Measurements from ENCODE around the gene KRTAP20-2. TPM values are rescaled to one million over a fixed set of nuclear protein-coding genes. Genes with fewer than 3 reads are reported as not detected.

KRTAP20-2 gene
- not detected for total RNA-seq
- polyA plus RNA-seq = not detected
- long read RNA-seq, donor 1 = 0 reads
- long read RNA-seq, donor 2 = 0 reads
- long read RNA-seq, donor 3 = 0 reads
- long read RNA-seq, donor 4 = 0 reads
- long read RNA-seq, donor 5 = 0 reads
- long read RNA-seq, donor 6 = 0 reads
- long read RNA-seq, donor 7 = 0 reads
- long read RNA-seq, donor 8 = 0 reads
- long read RNA-seq, donor 9 = 0 reads
- long read RNA-seq, donor 10 = 0 reads

DNA sequence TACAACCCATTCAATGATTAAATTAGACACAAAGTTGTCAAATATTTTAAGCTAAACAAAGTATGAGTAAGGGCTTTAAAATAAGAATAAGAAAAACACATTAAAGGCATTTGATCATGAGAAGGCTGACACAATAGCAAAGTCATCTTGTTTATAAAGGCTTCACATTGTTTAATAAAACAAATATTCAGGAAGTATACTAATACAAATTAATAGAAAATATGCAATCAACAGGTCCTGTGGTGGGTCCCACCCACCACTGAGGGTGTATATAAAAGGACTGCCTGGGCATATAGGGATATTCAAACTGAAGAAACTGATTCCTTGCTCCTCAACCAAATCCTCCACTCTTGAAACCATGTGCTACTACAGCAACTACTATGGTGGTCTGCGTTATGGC is at the start of gene KRTAP20-2:
TSS of gene KRTAP20-2 (plus strand) at position 301 of the 400 bp plus-strand sequence. CDS start at position 359, 58 bp downstream.
- WGBS = 95% methylated on average over 1 of the region's 1 CpG
- no peaks in the 10 kb centered on the region for H3K27me3 ChIP-seq (ENCODE audit: control insufficient read depth in 2 of 2, insufficient read depth in 1 of 2, low read length in 1 of 2)

DNA sequence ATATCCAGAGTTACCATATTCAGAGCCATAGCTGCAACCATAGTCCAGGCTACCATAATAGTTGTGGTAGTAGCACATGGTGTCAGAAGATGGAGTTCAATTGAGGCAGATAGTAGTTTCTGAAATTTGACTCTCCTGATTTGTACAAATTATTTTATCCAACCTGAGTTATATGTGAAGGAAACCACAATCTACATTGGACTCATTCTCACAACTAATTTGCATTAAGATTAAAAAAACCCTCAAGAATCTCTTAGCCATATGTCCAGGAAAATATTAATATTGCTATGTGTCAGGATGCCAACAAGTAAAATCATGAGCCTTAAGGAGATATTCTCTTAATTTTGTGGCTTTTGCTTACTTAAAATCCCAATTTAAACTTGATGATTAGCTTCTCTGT is 44.7 kb upstream of the KRTAP20-2 start, which contains the start of gene KRTAP22-2:
TSS of gene KRTAP22-2 (minus strand) at position 101 of the 400 bp plus-strand sequence.
- Histone ChIP-seq H3K9me3 (ENCODE audit: control insufficient read depth in 2 of 2, insufficient read depth in 1 of 2, low read length in 1 of 2) (peaks cover 0 to 3% of the 10 kb centered on the region in 2 donors), H3K27me3 (ENCODE audit: control insufficient read depth in 2 of 2, insufficient read depth in 1 of 2, low read length in 1 of 2) (no peaks in the 10 kb centered on the region), H3K4me3 (ENCODE audit: low read length in 2 of 2) (no peak within 1 kb of the TSS), H3K4me1 (ENCODE audit: control insufficient read depth in 2 of 2, insufficient read depth in 2 of 2, low read length in 2 of 2) (no peaks in the 10 kb centered on the region), H3K36me3 (ENCODE audit: control insufficient read depth in 2 of 2, insufficient read depth in 2 of 2, low read length in 1 of 2) (no peaks in the 10 kb centered on the region), H3K27ac (ENCODE audit: low read depth in 1 of 2, low read length in 1 of 2) (no peak within 1 kb of the TSS)
- no peak for DNase-seq (ENCODE audit: low read depth in 6 of 9, low spot score in 9 of 9)

More for the DNA sequence above, at the start of gene KRTAP20-2:
- Histone ChIP-seq H3K4me3 (ENCODE audit: low read length in 2 of 2) (no peak within 1 kb of the TSS), H3K4me1 (ENCODE audit: control insufficient read depth in 2 of 2, insufficient read depth in 2 of 2, low read length in 2 of 2) (no peaks in the 10 kb centered on the region), H3K27ac (ENCODE audit: low read depth in 1 of 2, low read length in 1 of 2) (no peak within 1 kb of the TSS), H3K9me3 (ENCODE audit: control insufficient read depth in 2 of 2, insufficient read depth in 1 of 2, low read length in 1 of 2) (no peaks in the 10 kb centered on the region), H3K36me3 (ENCODE audit: control insufficient read depth in 2 of 2, insufficient read depth in 2 of 2, low read length in 1 of 2) (no peaks in the 10 kb centered on the region)
- no peak for DNase-seq (ENCODE audit: low read depth in 6 of 9, low spot score in 9 of 9)

DNA sequence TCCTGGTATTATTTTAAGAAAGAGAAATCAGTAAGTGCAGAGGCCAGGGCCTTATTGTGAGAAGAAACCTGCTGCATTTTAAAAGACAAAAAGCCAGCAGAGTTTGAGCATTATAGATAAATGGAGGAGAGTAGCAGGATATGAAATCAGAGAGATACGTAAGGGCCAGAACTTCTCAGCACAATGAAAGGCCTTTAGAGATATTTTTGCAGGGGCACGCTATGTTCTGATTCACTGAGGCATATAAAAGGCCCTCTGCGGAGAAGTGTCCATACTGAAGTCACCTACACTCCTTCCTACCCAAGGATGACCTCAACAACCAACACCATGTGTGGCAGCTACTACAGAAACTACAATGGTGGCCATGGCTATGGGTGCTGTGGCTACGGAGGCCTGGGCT is 42.9 kb upstream of the KRTAP20-2 start, which contains the start of gene KRTAP6-3:
TSS of gene KRTAP6-3 (plus strand) at position 301 of the 400 bp plus-strand sequence. CDS start at position 307, 6 bp downstream.
- 95% methylated on average over 4 of the region's 4 CpGs for WGBS
- H3K27ac ChIP-seq (ENCODE audit: low read depth in 1 of 2, low read length in 1 of 2) = no peak within 1 kb of the TSS
- H3K36me3 ChIP-seq (ENCODE audit: control insufficient read depth in 2 of 2, insufficient read depth in 2 of 2, low read length in 1 of 2) = no peaks in the 10 kb centered on the region
- no peak for DNase-seq (ENCODE audit: low read depth in 6 of 9, low spot score in 9 of 9)
- H3K9me3 ChIP-seq (ENCODE audit: control insufficient read depth in 2 of 2, insufficient read depth in 1 of 2, low read length in 1 of 2) = peaks cover 0 to 3% of the 10 kb centered on the region in 2 donors
- no peaks in the 10 kb centered on the region for H3K27me3 ChIP-seq (ENCODE audit: control insufficient read depth in 2 of 2, insufficient read depth in 1 of 2, low read length in 1 of 2)
- H3K4me3 ChIP-seq (ENCODE audit: low read length in 2 of 2) = no peak within 1 kb of the TSS
- no peaks in the 10 kb centered on the region for H3K4me1 ChIP-seq (ENCODE audit: control insufficient read depth in 2 of 2, insufficient read depth in 2 of 2, low read length in 2 of 2)

DNA sequence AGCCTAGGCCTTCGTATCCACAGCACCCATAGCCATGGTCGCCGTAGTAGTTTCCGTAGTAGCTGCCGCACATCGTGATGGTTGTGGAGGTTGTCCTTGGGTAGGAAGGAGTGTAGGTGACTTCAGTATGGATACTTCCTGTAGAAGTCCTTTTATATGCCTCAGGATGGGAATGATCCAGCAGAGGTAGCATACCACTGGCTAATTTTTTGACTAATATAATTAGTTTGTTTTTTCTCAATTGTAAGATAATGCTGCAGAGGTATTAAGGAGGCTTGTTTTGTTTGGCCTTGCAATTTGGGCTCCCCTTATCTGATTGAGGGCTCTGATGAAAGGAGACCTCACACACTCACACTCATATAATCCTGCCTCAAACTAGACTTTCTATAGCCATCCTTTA is 36.2 kb upstream of the KRTAP20-2 start, which contains the start of gene KRTAP6-2:
TSS of gene KRTAP6-2 (minus strand) at position 101 of the 400 bp plus-strand sequence. CDS start at position 73, 28 bp downstream.
- Histone ChIP-seq H3K4me1 (ENCODE audit: control insufficient read depth in 2 of 2, insufficient read depth in 2 of 2, low read length in 2 of 2) (no peaks in the 10 kb centered on the region), H3K4me3 (ENCODE audit: low read length in 2 of 2) (no peak within 1 kb of the TSS), H3K9me3 (ENCODE audit: control insufficient read depth in 2 of 2, insufficient read depth in 1 of 2, low read length in 1 of 2) (no peaks in the 10 kb centered on the region), H3K27me3 (ENCODE audit: control insufficient read depth in 2 of 2, insufficient read depth in 1 of 2, low read length in 1 of 2) (no peaks in the 10 kb centered on the region), H3K36me3 (ENCODE audit: control insufficient read depth in 2 of 2, insufficient read depth in 2 of 2, low read length in 1 of 2) (no peaks in the 10 kb centered on the region), H3K27ac (ENCODE audit: low read depth in 1 of 2, low read length in 1 of 2) (no peak within 1 kb of the TSS)
- DNase-seq (ENCODE audit: low read depth in 6 of 9, low spot score in 9 of 9) = no peak
- 95% methylated on average over 6 of the region's 6 CpGs for WGBS

DNA sequence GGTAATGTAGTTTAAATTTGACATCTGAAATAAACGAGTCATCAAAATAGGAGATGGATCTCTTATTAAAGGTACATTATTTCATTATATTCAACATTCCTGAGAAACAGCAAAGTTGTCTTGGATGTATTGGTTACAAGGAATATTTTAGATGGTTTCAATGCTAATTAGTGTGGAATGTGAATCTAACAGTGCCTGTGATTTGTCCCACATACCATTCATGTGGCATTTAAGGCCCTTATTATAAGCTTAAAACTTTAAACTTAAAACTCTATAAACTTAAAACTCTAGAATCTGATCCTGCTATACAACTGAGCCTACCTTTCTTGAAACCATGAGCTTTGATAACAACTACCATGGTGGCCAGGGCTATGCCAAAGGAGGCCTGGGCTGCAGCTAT is 34.2 kb upstream of the KRTAP20-2 start, which contains the start of gene KRTAP22-1:
TSS of gene KRTAP22-1 (plus strand) at position 301 of the 400 bp plus-strand sequence.
- H3K4me1 ChIP-seq (ENCODE audit: control insufficient read depth in 2 of 2, insufficient read depth in 2 of 2, low read length in 2 of 2) = no peaks in the 10 kb centered on the region
- no peak within 1 kb of the TSS for H3K4me3 ChIP-seq (ENCODE audit: low read length in 2 of 2)
- H3K27ac ChIP-seq (ENCODE audit: low read depth in 1 of 2, low read length in 1 of 2) = no peak within 1 kb of the TSS
- H3K27me3 ChIP-seq (ENCODE audit: control insufficient read depth in 2 of 2, insufficient read depth in 1 of 2, low read length in 1 of 2) = no peaks in the 10 kb centered on the region
- DNase-seq (ENCODE audit: low read depth in 6 of 9, low spot score in 9 of 9) = no peak
- no peaks in the 10 kb centered on the region for H3K36me3 ChIP-seq (ENCODE audit: control insufficient read depth in 2 of 2, insufficient read depth in 2 of 2, low read length in 1 of 2)
- H3K9me3 ChIP-seq (ENCODE audit: control insufficient read depth in 2 of 2, insufficient read depth in 1 of 2, low read length in 1 of 2) = no peaks in the 10 kb centered on the region
- 94% methylated on average over 1 of the region's 1 CpG for WGBS

DNA sequence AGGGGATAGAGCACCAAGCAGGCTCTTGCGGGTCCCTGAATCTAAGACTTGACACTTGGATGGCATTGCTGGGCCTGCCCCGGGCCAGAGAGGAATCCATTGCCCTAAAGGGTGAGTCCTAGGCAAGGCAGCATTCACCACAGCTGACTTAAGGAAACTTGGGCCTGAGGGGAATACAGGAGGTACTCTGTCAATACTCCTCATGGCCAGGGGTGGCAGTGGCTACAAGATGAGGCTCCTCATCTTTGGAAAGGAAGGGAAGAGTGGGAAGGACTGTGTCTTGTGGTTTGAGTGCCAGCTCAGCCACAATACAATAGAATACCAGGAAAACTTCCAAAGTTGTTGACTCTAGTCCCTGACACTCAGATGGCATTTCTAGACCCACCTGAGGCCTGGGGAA is 29.0 kb upstream of the KRTAP20-2 start:
- H3K4me1 ChIP-seq (ENCODE audit: control insufficient read depth in 2 of 2, insufficient read depth in 2 of 2, low read length in 2 of 2) = no peaks in the 10 kb centered on the region
- no peaks in the 10 kb centered on the region for H3K36me3 ChIP-seq (ENCODE audit: control insufficient read depth in 2 of 2, insufficient read depth in 2 of 2, low read length in 1 of 2)
- H3K9me3 ChIP-seq (ENCODE audit: control insufficient read depth in 2 of 2, insufficient read depth in 1 of 2, low read length in 1 of 2) = no peaks in the 10 kb centered on the region
- H3K27ac ChIP-seq (ENCODE audit: low read depth in 1 of 2, low read length in 1 of 2) = no peak overlapping the region
- H3K27me3 ChIP-seq (ENCODE audit: control insufficient read depth in 2 of 2, insufficient read depth in 1 of 2, low read length in 1 of 2) = no peaks in the 10 kb centered on the region
- H3K4me3 ChIP-seq (ENCODE audit: low read length in 2 of 2) = no peak overlapping the region
- WGBS = 95% methylated on average over 2 of the region's 2 CpGs
- DNase-seq (ENCODE audit: low read depth in 6 of 9, low spot score in 9 of 9) = no peak

DNA sequence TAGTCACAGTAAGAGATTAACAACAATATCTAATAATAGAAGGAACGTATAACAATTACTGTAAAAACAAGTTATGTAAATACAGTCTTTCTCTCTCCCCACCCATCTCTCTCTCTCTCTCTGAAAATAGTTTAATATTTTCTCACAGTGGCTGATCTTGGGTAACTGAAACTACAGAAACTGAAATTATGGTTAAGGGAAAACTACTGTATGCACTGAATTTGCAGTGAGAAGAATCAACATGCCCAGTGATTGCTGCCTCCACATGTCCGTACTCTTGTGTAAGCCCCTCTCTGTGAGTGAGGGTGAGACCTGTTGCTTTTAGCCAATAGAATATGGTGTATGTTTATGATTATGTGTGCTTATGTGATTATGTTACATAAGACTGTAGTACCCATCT is 22.9 kb upstream of the KRTAP20-2 start:
- DNase-seq (ENCODE audit: low read depth in 6 of 9, low spot score in 9 of 9) = no peak
- H3K27me3 ChIP-seq (ENCODE audit: control insufficient read depth in 2 of 2, insufficient read depth in 1 of 2, low read length in 1 of 2) = no peaks in the 10 kb centered on the region
- H3K27ac ChIP-seq (ENCODE audit: low read depth in 1 of 2, low read length in 1 of 2) = no peak overlapping the region
- H3K4me3 ChIP-seq (ENCODE audit: low read length in 2 of 2) = no peak overlapping the region
- no peaks in the 10 kb centered on the region for H3K36me3 ChIP-seq (ENCODE audit: control insufficient read depth in 2 of 2, insufficient read depth in 2 of 2, low read length in 1 of 2)
- peaks cover 0 to 3% of the 10 kb centered on the region in 2 donors for H3K9me3 ChIP-seq (ENCODE audit: control insufficient read depth in 2 of 2, insufficient read depth in 1 of 2, low read length in 1 of 2)
- no peaks in the 10 kb centered on the region for H3K4me1 ChIP-seq (ENCODE audit: control insufficient read depth in 2 of 2, insufficient read depth in 2 of 2, low read length in 2 of 2)
- 92% methylated on average over 2 of the region's 2 CpGs for WGBS

DNA sequence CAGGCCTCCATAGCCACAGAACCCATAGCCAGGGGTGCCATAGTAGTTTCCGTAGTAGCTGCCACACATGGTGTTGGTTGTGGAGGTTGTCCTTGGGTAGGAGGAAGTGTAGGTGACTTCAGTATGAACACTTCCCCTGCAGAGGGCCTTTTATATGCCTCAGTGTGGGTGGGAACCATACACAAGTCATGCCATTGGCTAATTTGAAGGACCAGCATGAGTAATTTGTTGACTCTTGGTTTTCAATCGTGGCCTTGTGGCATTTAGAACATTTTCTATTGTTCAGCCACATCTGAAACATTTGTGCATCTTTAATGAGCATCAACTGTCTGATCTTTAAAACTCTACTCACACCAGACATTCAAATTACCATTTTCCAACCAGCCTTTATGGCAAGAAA is 21.2 kb upstream of the KRTAP20-2 start, which contains the start of gene KRTAP6-1:
TSS of gene KRTAP6-1 (minus strand) at position 95 of the 400 bp plus-strand sequence. CDS start at position 69, 26 bp downstream.
- no peak for DNase-seq (ENCODE audit: low read depth in 6 of 9, low spot score in 9 of 9)
- Histone ChIP-seq H3K27ac (ENCODE audit: low read depth in 1 of 2, low read length in 1 of 2) (no peak within 1 kb of the TSS), H3K4me1 (ENCODE audit: control insufficient read depth in 2 of 2, insufficient read depth in 2 of 2, low read length in 2 of 2) (no peaks in the 10 kb centered on the region), H3K36me3 (ENCODE audit: control insufficient read depth in 2 of 2, insufficient read depth in 2 of 2, low read length in 1 of 2) (no peaks in the 10 kb centered on the region), H3K9me3 (ENCODE audit: control insufficient read depth in 2 of 2, insufficient read depth in 1 of 2, low read length in 1 of 2) (peaks cover 0 to 3% of the 10 kb centered on the region in 2 donors), H3K27me3 (ENCODE audit: control insufficient read depth in 2 of 2, insufficient read depth in 1 of 2, low read length in 1 of 2) (no peaks in the 10 kb centered on the region), H3K4me3 (ENCODE audit: low read length in 2 of 2) (no peak within 1 kb of the TSS)
- WGBS = 80% methylated on average over 2 of the region's 2 CpGs

DNA sequence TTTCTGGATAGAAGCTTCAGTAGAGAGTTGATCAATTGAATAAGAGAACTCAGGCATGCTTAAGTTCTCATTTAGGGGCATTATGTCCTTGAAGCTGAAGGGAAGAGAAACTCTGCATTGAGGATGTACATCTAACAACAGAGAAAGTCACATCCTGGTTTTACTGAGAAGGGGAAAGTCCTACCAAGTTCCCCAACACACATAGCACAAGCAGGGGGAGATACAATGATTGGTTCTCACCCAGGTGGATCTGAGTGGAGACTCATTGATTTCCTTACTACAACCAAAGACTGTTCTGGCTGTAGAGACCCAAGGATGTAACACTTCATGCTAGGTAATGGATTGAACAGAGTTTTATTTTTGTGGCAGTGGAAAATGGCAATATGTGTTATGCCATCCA is 19.8 kb upstream of the KRTAP20-2 start:
- H3K27ac ChIP-seq (ENCODE audit: low read depth in 1 of 2, low read length in 1 of 2) = no peak overlapping the region
- peaks cover 0 to 3% of the 10 kb centered on the region in 2 donors for H3K9me3 ChIP-seq (ENCODE audit: control insufficient read depth in 2 of 2, insufficient read depth in 1 of 2, low read length in 1 of 2)
- H3K4me3 ChIP-seq (ENCODE audit: low read length in 2 of 2) = no peak overlapping the region
- H3K36me3 ChIP-seq (ENCODE audit: control insufficient read depth in 2 of 2, insufficient read depth in 2 of 2, low read length in 1 of 2) = no peaks in the 10 kb centered on the region
- no peak for DNase-seq (ENCODE audit: low read depth in 6 of 9, low spot score in 9 of 9)
- H3K4me1 ChIP-seq (ENCODE audit: control insufficient read depth in 2 of 2, insufficient read depth in 2 of 2, low read length in 2 of 2) = no peaks in the 10 kb centered on the region
- no peaks in the 10 kb centered on the region for H3K27me3 ChIP-seq (ENCODE audit: control insufficient read depth in 2 of 2, insufficient read depth in 1 of 2, low read length in 1 of 2)

Data from thymus (tissue), 14 donors.